ENCODE data around the gene TTC6.
"Not testable (repeated sequence)": the region's sequence is repeated elsewhere in the genome, so short reads cannot be mapped to it uniquely, and the experiment has no call there.

Gene TTC6, protein sequence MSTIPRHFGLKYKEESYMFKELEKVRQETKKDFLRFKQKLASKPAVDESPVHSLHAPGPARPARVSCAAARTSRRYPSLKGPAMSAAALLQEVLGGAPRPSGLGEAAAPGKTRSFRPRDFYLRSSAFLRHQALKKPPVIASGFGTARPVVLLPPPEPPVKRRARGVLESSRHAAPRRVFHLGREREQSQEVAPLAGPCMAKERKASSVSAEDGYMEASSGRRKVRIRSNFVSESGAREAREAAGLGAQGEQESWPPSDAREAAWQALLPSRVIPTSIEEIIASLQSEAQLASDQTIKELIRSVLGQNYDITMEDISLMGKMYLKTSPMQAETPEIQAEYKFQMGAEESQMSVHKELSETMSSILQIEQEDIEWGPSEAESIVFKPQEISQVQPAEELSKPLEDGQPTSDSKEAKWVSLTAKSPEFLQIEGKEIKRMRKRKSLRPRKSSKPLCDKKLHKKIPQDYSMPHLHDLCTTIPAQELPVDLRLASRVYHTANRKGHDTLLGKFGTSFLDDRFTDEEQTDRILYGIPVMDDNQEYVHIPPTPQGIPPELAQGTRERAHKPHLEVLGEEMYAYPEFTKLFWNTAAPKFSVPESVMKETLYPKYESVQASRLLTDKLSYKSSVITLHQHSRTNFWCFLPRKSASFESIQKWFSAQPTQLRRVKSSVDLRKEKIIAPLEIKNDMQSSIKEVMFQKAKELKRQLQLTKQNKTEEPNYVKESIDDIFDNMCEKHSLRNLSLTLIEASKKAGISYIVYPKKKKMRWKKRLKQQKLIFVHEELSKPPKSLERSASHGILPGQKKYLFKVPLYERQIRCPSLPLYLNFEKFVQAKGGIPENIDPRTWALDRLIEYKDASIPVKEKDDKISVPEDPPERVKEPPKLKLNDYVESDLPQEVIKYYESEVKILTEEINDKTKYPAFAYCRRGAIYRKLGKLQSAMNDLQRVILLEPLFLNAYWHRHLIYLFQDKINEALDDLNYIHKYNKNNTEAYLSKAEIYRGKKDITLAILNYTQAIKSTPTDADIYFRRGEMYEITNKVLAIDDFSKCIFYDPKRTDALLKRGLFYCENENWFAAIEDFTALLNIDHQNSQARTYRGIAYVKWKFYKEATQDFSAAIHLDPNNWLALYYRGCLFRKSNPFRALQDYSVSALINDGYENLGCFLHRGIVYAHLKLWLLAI (N-terminal part only)

GRCh38 chr14:37594971-37595808, at the start of gene TTC6, which contains the start of gene FOXA1:
Gene TTC6, plus strand, starts transcription at chr14:37595629. Its CDS starts 26,436 bp downstream, at chr14:37622065.
Gene FOXA1, minus strand, starts transcription at chr14:37595249. Its CDS starts 277 bp downstream, at chr14:37594972.
- no peak for DNase-seq (ENCODE audit: low spot score)

GRCh38 chr14:37546621-37547447, 48.6 kb upstream of the TTC6 start:
- DNase-seq (ENCODE audit: low spot score) = no peak

- no peak for DNase-seq (ENCODE audit: low spot score)
Measured at GRCh38 chr14:37550511-37550910, 44.9 kb upstream of the TTC6 start.

- no peak for DNase-seq (ENCODE audit: low spot score)
Measured at GRCh38 chr14:37551119-37551518, 44.3 kb upstream of the TTC6 start.

GRCh38 chr14:37553935-37554550, 41.4 kb upstream of the TTC6 start:
- DNase-seq (ENCODE audit: low spot score) = no peak

GRCh38 chr14:37555596-37555995, 39.8 kb upstream of the TTC6 start:
- DNase-seq (ENCODE audit: low spot score) = not testable (repeated sequence)

- DNase-seq (ENCODE audit: low spot score) = no peak
Measured at GRCh38 chr14:37558740-37559139, 36.7 kb upstream of the TTC6 start.

DNA sequence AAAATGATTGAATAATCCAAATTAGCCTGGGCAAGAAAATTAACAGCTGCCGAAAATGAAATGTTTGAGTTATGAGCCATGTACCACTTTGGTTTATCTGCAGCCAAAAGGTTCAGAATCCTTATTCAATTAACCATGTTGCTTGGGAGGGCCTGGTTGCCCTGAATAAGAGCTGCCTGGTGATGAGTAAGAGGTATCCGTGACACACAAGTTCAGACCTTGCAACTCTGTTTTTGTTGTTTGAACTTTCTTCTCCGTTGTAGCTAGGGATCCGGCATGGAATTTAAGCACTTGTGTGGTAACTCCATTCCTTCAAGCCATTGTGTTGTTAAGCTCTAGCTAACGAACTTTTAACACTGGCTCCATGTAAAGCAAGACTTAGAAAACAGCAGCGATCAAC, 36.0 kb upstream of the TTC6 start:
- no peak for DNase-seq (ENCODE audit: low spot score)

DNA sequence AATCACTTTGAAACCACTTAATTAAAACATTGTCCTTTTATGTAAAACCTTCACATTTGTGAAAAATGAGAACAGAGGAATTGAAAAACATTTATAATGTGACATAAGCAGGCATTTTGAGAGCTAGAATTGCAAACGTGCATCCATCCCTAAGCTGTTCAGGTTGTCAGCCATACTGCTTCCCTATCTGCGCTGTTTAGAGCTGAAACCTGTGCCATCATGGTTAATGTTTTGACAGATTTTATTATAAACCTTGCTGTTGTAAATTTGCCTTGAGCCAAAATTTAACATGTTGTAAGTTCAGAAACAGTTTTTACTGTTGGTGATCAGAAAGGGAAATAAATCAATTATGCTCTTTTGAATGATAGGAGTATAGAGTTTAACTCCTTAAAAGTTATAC, 32.2 kb upstream of the TTC6 start:
- no peak for DNase-seq (ENCODE audit: low spot score)

DNA sequence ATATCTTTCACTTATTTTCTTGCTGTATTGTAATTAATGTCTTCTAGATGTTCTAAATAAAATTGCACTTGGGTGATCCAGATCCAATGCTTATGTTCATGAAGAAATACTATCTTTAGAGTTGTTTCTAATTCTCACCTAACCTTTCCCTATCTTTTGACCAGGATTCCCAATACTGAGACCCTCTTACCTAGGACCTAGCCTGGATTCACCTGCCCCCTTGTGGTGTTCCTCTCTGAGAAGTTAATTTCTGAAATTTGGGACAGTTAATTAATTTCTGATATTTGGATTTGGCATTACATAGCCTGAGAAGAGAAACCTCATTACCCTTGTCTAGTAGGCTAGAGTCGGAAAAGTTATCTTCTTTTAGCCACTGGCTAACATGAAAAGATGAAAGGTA, 29.9 kb upstream of the TTC6 start:
- DNase-seq (ENCODE audit: low spot score) = no peak

GRCh38 chr14:37566811-37567371, 28.5 kb upstream of the TTC6 start:
- no peak for DNase-seq (ENCODE audit: low spot score)

DNA sequence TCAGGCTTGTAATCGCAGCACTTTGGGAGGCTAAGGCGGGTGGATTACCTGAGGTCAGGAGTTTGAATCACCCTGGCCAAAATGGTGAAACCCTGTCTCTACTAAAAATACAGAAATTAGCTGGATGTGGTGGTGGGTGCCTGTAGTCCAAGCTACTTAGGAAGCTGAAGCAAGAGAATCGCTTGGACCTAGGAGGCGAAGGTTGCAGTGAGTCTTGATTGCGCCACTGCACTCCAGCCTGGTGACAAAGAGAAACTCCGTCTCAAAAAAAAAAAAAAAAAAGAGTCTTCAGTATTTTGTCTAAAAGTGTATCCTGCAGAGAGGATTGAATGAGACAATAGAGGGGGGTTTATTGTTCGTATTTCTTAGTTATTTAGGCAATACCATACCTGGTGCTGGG, 25.7 kb upstream of the TTC6 start:
- DNase-seq (ENCODE audit: low spot score) = no peak

- DNase-seq (ENCODE audit: low spot score) = no peak
Measured at GRCh38 chr14:37571391-37571790, 24.0 kb upstream of the TTC6 start.

GRCh38 chr14:37573356-37573755, 22.1 kb upstream of the TTC6 start:
- no peak for DNase-seq (ENCODE audit: low spot score)

DNA sequence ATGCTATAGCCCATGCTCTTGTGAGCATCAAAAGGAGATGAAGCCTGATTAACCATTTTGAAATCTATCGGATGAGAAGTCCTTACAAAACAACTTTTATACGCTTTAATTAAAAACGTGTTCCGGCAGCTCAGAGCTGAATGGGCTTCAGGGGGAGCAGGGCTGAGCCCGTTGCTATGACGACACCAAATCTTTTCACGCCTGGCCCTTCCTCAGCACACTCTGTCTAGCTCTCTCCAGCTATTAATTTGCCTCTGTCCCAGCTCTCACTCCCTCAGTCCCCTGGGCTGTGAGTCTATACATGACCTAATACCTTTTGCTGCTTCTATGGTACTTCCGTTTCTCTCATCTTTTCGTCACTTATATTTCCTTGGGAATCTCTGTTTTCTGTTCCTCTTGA, 16.2 kb upstream of the TTC6 start:
- DNase-seq (ENCODE audit: low spot score) = no peak

GRCh38 chr14:37580146-37580545, 15.3 kb upstream of the TTC6 start:
- no peak for DNase-seq (ENCODE audit: low spot score)

GRCh38 chr14:37583358-37584210, 11.8 kb upstream of the TTC6 start:
- DNase-seq (ENCODE audit: low spot score) = no peak

GRCh38 chr14:37584211-37585100, 11.0 kb upstream of the TTC6 start:
- DNase-seq (ENCODE audit: low spot score) = no peak

Data from cerebellar cortex (tissue), 1 donor.